Keratinocyte (primary cell): Measurements from ENCODE around the gene APLP2. TPM values are rescaled to one million over a fixed set of nuclear protein-coding genes. Genes with fewer than 3 reads are reported as not detected.
"Not testable (repeated sequence)": the region's sequence is repeated elsewhere in the genome, so short reads cannot be mapped to it uniquely, and the experiment has no call there.

Source experiments
- DNase-seq: peaks from one replicate; pipeline ENCODE4 v3.0.0-alpha.2; 2011; ENCODE audit warnings: low read depth, missing footprints, low spot score
- FAIRE-seq: peaks from 2 replicates; lab custom pipeline; 2011; peaks lifted over from hg19 to GRCh38; lab: Jason Lieb, UNC
- H2AFZ ChIP-seq: 2 replicates; pipeline ENCODE4 v1.6.0; 2012; ENCODE audit warnings: low read length, control low read depth, inconsistent platforms; ENCODE audit not compliant: control insufficient read depth
- H3K27ac ChIP-seq: 2 replicates; pipeline ENCODE4 v1.5.1; 2011; ENCODE audit warnings: low read length; ENCODE audit not compliant: control insufficient read depth, insufficient read depth
- H3K27me3 ChIP-seq: 3 replicates; pipeline ENCODE4 v1.6.0; 2011; ENCODE audit warnings: low read length; ENCODE audit not compliant: control insufficient read depth, insufficient read depth; ENCODE audit errors: extremely low read depth
- H3K36me3 ChIP-seq, 2 experiments: 2 replicates in 1 of 2; 3 replicates in 1 of 2; pipeline ENCODE4 v1.5.1; 2011; ENCODE audit warnings: low read length in 2 of 2, mild to moderate bottlenecking in 1 of 2; ENCODE audit not compliant: control insufficient read depth in 2 of 2, insufficient read depth in 2 of 2; ENCODE audit errors: extremely low read depth in 1 of 2
- H3K4me1 ChIP-seq: 3 replicates; pipeline ENCODE4 v1.5.1; 2011; ENCODE audit warnings: low read length; ENCODE audit not compliant: control insufficient read depth, insufficient read depth; ENCODE audit errors: extremely low read depth
- H3K4me2 ChIP-seq: 3 replicates; pipeline ENCODE4 v1.6.0; 2011; ENCODE audit warnings: low read depth, low read length; ENCODE audit not compliant: control insufficient read depth, insufficient read depth; ENCODE audit errors: extremely low read depth
- H3K4me3 ChIP-seq, 3 experiments: fragments of 200-600 bp in 1 of 3; sonication (generic) in 1 of 3; 2 replicates in 2 of 3; 3 replicates in 1 of 3; pipeline ENCODE4 v1.5.1; 2011 to 2016; ENCODE audit warnings: low read length in 3 of 3, mild to moderate bottlenecking in 3 of 3, control low read depth in 2 of 3, inconsistent platforms in 1 of 3, low read depth in 1 of 3, mixed read lengths in 1 of 3, mixed run types in 1 of 3, moderate library complexity in 1 of 3; ENCODE audit not compliant: control insufficient read depth in 2 of 3, insufficient read depth in 2 of 3; ENCODE audit errors: extremely low read depth in 1 of 3
- H3K79me2 ChIP-seq: 2 replicates; pipeline ENCODE4 v1.6.0; 2012; ENCODE audit warnings: low read length; ENCODE audit not compliant: control insufficient read depth, insufficient read depth
- H3K9ac ChIP-seq: 3 replicates; pipeline ENCODE4 v1.6.0; 2011; ENCODE audit warnings: low read length; ENCODE audit not compliant: control insufficient read depth, insufficient read depth; ENCODE audit errors: extremely low read depth
- H3K9me1 ChIP-seq: 3 replicates; pipeline ENCODE4 v1.6.0; 2011; ENCODE audit warnings: low read length; ENCODE audit not compliant: control insufficient read depth, insufficient read depth; ENCODE audit errors: extremely low read depth
- H3K9me3 ChIP-seq: 2 replicates; pipeline ENCODE4 v1.5.1; 2012; ENCODE audit warnings: low read depth, low read length; ENCODE audit not compliant: control insufficient read depth
- H4K20me1 ChIP-seq: 3 replicates; pipeline ENCODE4 v1.6.0; 2011; ENCODE audit warnings: low read length; ENCODE audit not compliant: control insufficient read depth, insufficient read depth; ENCODE audit errors: extremely low read depth
- EZH2 ChIP-seq: IDR thresholded peaks from one replicate; pipeline ENCODE4 v1.6.1; 2012; ENCODE audit warnings: inconsistent platforms, mild to moderate bottlenecking, low read length, moderate library complexity
- dilution Hi-C: fragments of 300-500 bp; cut with MboI; formaldehyde crosslinking; loops from one replicate; pipeline ENCODE4 v1.7.0; 2020; ENCODE audit warnings: low sequenced_read_pairs; ENCODE audit not compliant: extremely low pct_ligation_motif_present
- polyA plus RNA-seq, 5 experiments: library from polyadenylated mRNA; depleted of rRNA in 3 of 5; stranded (reverse) in 3 of 5; stranded (forward) in 1 of 5; unstranded in 1 of 5; fragments of >200 nt; gene quantifications; 1 replicate in 1 of 5; 2 replicates in 3 of 5; 3 replicates in 1 of 5; pipeline versions ENCODE4 v1.2.1 to v1.2.3, GENCODE V29; 2011 to 2012; ENCODE audit warnings: missing spikeins in 2 of 5, low read depth in 1 of 5, low replicate concordance in 1 of 5
- small RNA-seq, 3 experiments: library from RNA; depleted of rRNA; stranded (forward); fragments of <200 nt; gene quantifications; one replicate each; pipeline ENCODE3, GENCODE V24; 2012; ENCODE audit warnings: low read depth in 3 of 3, low replicate concordance in 1 of 3; ENCODE audit not compliant: insufficient read length in 3 of 3
- TF ChIP-seq, protein P1 (sequence below), 3 experiments: IDR thresholded peaks in 1 of 3; conservative IDR thresholded peaks in 1 of 3; optimal IDR thresholded peaks in 1 of 3; 2 replicates in 2 of 3; 3 replicates in 1 of 3; pipeline versions ENCODE3 to v1.5.1; 2011; ENCODE audit warnings: low read length in 3 of 3, mild to moderate bottlenecking in 3 of 3, moderate library complexity in 2 of 3, control low read depth in 1 of 3, inconsistent platforms in 1 of 3; ENCODE audit not compliant: insufficient read depth in 2 of 3; ENCODE audit errors: extremely low read depth in 1 of 3

Gene APLP2
- polyA plus RNA-seq, 1 donor (not counting 4 experiments of a cell fraction or from before 2014, with no cell fraction given): 531 TPM

DNA sequence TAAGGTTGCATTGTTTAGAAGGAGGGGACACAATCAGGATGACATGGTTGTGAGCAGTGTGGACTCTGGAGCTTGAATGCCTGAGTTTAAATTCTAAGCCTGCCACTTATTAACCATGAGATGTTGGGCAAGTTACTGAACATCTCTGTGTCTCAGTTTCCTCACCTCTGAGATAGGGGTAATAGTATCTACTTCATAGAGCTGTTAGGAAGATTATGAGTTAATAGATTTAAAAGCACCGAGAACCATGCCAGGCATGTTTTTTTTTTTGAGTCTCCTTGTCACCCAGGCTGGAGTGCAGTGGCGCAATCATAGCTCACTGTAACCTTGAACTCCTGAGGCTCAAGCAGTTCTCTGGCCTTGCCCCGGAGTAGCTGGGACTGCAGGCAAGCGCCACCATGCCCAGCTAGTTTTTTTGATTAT lies 123.2 kb downstream of the APLP2 start:
- peaks cover 28% of the 10 kb centered on the region in 2 experiments for H3K36me3 ChIP-seq

DNA sequence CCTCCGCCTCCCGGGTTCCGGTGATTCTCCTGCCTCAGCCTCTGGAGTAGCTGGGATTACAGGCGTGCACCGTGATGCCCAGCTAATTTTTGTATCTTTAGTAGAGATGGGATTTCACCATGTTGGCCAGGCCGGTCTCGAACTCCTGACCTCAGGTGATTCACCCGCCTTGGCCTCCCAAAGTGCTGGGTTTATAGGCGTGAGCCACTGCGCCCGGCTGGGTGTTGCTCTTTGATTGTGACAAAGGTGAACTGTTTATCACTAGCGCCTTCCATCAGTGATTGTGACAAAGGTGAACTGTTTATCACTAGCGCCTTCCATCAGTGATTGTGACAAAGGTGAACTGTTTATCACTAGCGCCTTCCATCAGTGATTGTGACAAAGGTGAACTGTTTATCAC lies 123.9 kb downstream of the APLP2 start:
- DNase-seq, H3K9me3 ChIP-seq, H3K27me3 ChIP-seq, H3K27ac ChIP-seq, H3K4me2 ChIP-seq, H3K79me2 ChIP-seq, H3K9me1 ChIP-seq, H3K4me3 ChIP-seq, FAIRE-seq, H3K4me1 ChIP-seq, H4K20me1 ChIP-seq, H2AFZ ChIP-seq, dilution Hi-C loops, H3K9ac ChIP-seq: not testable (repeated sequence)
- peaks cover 28 to 31% of the 10 kb centered on the region in 2 experiments for H3K36me3 ChIP-seq

More for the DNA sequence above, 123.2 kb downstream of the APLP2 start:
- no peak overlapping the region for H3K4me2 ChIP-seq
- no peaks in the 10 kb centered on the region for H3K27me3 ChIP-seq
- H3K4me1 ChIP-seq: peaks cover under 1% of the 10 kb centered on the region
- no peak overlapping the region for H3K27ac ChIP-seq
- FAIRE-seq (no peak), DNase-seq (no peak)
- no peak overlapping the region for H3K9ac ChIP-seq
- peaks cover 14% of the 10 kb centered on the region for H3K79me2 ChIP-seq
- no peaks in the 10 kb centered on the region for H3K9me3 ChIP-seq
- no peak for TF ChIP-seq EZH2
- TF ChIP-seq, protein P1, sequence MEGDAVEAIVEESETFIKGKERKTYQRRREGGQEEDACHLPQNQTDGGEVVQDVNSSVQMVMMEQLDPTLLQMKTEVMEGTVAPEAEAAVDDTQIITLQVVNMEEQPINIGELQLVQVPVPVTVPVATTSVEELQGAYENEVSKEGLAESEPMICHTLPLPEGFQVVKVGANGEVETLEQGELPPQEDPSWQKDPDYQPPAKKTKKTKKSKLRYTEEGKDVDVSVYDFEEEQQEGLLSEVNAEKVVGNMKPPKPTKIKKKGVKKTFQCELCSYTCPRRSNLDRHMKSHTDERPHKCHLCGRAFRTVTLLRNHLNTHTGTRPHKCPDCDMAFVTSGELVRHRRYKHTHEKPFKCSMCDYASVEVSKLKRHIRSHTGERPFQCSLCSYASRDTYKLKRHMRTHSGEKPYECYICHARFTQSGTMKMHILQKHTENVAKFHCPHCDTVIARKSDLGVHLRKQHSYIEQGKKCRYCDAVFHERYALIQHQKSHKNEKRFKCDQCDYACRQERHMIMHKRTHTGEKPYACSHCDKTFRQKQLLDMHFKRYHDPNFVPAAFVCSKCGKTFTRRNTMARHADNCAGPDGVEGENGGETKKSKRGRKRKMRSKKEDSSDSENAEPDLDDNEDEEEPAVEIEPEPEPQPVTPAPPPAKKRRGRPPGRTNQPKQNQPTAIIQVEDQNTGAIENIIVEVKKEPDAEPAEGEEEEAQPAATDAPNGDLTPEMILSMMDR (optimal IDR thresholded peaks at IDR 0.05 in 1 of 3, IDR thresholded peaks at IDR 0.05 in 1 of 3, conservative IDR thresholded peaks at IDR 0.05 in 1 of 3; ENCODE audit: extremely low read depth in 1 of 3, insufficient read depth in 2 of 3, low read length in 3 of 3): no peak
- no peak overlapping the region for H2AFZ ChIP-seq
- no peaks in the 10 kb centered on the region for H3K9me1 ChIP-seq
- dilution Hi-C loops: no loop called here
- H3K4me3 ChIP-seq: no peak overlapping the region
- H4K20me1 ChIP-seq: peaks cover 4% of the 10 kb centered on the region

Small RNAs within 50 kb of the gene (small RNA-seq; reads per million reads assigned to genes)
- 0 reads per million in 3 experiments for gene RF00015
- 0 reads per million in 3 experiments for gene RPL34P21

Other genes with a start within 250 kb of the APLP2 start
- gene NFRKB, start 174.3 kb upstream of the APLP2 start, polyA plus RNA-seq: 11.8 to 23.6 TPM (median 14.4 TPM) in 3 replicates
- 3.8 to 5.8 TPM (median 4.7 TPM) in 3 replicates for gene PRDM10, start 67.1 kb upstream of the APLP2 start, polyA plus RNA-seq
- 45.8 to 74.8 TPM (median 66.2 TPM) in 3 replicates for gene ST14, start 89.9 kb downstream of the APLP2 start, polyA plus RNA-seq
- gene ZBTB44, start 245.0 kb downstream of the APLP2 start, polyA plus RNA-seq: 12.7 to 16.8 TPM (median 15.7 TPM) in 3 replicates